GM23248 (cell line): ENCODE results near the gene IRF4. TPM values are rescaled to one million over a fixed set of nuclear protein-coding genes. Genes with fewer than 3 reads are reported as not detected.
A peak's percentile ranks its signal among the peaks of the same experiment; 100 is the strongest.

Experiments
- DNase-seq: peaks from one replicate; pipeline ENCODE4 v3.0.0-alpha.2; 2015
- H2AFZ ChIP-seq: fragments of 200-600 bp; sonication (generic); 2 replicates; pipeline ENCODE4 v1.6.1; 2016; ENCODE audit warnings: antibody characterized with exemption
- H3F3A ChIP-seq: fragments of 200-600 bp; sonication (generic); 2 replicates; pipeline ENCODE4 v1.6.1; 2016; ENCODE audit warnings: mild to moderate bottlenecking, antibody characterized with exemption, mixed run types; ENCODE audit not compliant: insufficient read depth
- H3K27ac ChIP-seq: fragments of 200-600 bp; sonication (generic); 2 replicates; pipeline ENCODE4 v1.5.1; 2016; ENCODE audit warnings: mild to moderate bottlenecking
- H3K27me3 ChIP-seq: fragments of 200-600 bp; sonication (generic); replicated peaks from 2 replicates; pipeline ENCODE4 v1.6.1; 2016; ENCODE audit warnings: mild to moderate bottlenecking; ENCODE audit not compliant: insufficient read depth
- H3K36me3 ChIP-seq: fragments of 200-600 bp; sonication (generic); 2 replicates; pipeline ENCODE4 v1.6.1; 2016; ENCODE audit warnings: low read depth, mild to moderate bottlenecking
- H3K4me1 ChIP-seq: fragments of 200-600 bp; sonication (generic); 2 replicates; pipeline ENCODE4 v1.6.1; 2016; ENCODE audit warnings: mild to moderate bottlenecking; ENCODE audit not compliant: insufficient read depth
- H3K4me2 ChIP-seq: fragments of 200-600 bp; sonication (generic); one replicate; pipeline ENCODE4 v1.6.1; 2016; ENCODE audit warnings: mild to moderate bottlenecking; ENCODE audit not compliant: unreplicated experiment
- H3K4me3 ChIP-seq: fragments of 200-600 bp; sonication (generic); 2 replicates; pipeline ENCODE4 v1.5.1; 2016; ENCODE audit warnings: mild to moderate bottlenecking
- H3K79me2 ChIP-seq: fragments of 200-600 bp; sonication (generic); 2 replicates; pipeline ENCODE4 v1.6.1; 2016; ENCODE audit warnings: mild to moderate bottlenecking; ENCODE audit not compliant: insufficient read depth
- H3K9ac ChIP-seq: fragments of 200-600 bp; sonication (generic); 2 replicates; pipeline ENCODE4 v1.6.1; 2016; ENCODE audit warnings: mild to moderate bottlenecking
- H3K9me2 ChIP-seq: fragments of 200-600 bp; sonication (generic); 2 replicates; pipeline ENCODE4 v1.6.1; 2016; ENCODE audit warnings: mixed run types, mild to moderate bottlenecking, moderate library complexity; ENCODE audit not compliant: insufficient read depth
- H3K9me3 ChIP-seq: fragments of 200-600 bp; sonication (generic); one replicate; pipeline ENCODE4 v1.6.1; 2017; ENCODE audit warnings: low read depth
- H4K20me1 ChIP-seq: fragments of 200-600 bp; sonication (generic); 2 replicates; pipeline ENCODE4 v1.6.0; 2016; ENCODE audit not compliant: insufficient read depth
- EZH2 ChIP-seq: fragments of 200-600 bp; sonication (generic); IDR thresholded peaks from 2 replicates; pipeline ENCODE4 v1.6.1; 2018; ENCODE audit warnings: antibody characterized with exemption, mild to moderate bottlenecking; ENCODE audit not compliant: insufficient read depth, poor library complexity, severe bottlenecking
- EZH2phosphoT487 ChIP-seq: fragments of 200-600 bp; sonication (generic); IDR thresholded peaks from 2 replicates; pipeline ENCODE4 v1.6.1; 2018; ENCODE audit warnings: antibody characterized with exemption, moderate library complexity, mild to moderate bottlenecking, low read depth; ENCODE audit not compliant: insufficient read depth
- WGBS, 2 experiments: methylation state at CpG; one replicate each; pipeline ENCODE4 v1.1.6; 2015 to 2017; ENCODE audit warnings: low lambda C conversion rate in 2 of 2, low coverage in 1 of 2; ENCODE audit errors: missing lambda C conversion rate in 2 of 2; 5-methylcytosine and 5-hydroxymethylcytosine counted together
- in situ Hi-C: fragments of 300-500 bp; cut with MboI; formaldehyde crosslinking; loops from 2 replicates; pipeline ENCODE4 v1.15.0; 2020
- polyA plus RNA-seq: library from polyadenylated mRNA; unstranded; fragments of >200 nt; fragmentation: Nextera tagmentation; extraction: Ambion mirVana; gene quantifications from 2 replicates; pipeline ENCODE4 v1.2.1, GENCODE V29; 2016
- total RNA-seq: library from RNA; depleted of rRNA; stranded (reverse); fragments of >200 nt; shearing (Covaris generic); gene quantifications from 2 replicates; pipeline ENCODE4 v1.2.3, GENCODE V29; 2014

The IRF4 gene
- total and polyA plus RNA-seq, 2 experiments from 2014 or later, result 0.23 TPM; not detected in 1

DNA sequence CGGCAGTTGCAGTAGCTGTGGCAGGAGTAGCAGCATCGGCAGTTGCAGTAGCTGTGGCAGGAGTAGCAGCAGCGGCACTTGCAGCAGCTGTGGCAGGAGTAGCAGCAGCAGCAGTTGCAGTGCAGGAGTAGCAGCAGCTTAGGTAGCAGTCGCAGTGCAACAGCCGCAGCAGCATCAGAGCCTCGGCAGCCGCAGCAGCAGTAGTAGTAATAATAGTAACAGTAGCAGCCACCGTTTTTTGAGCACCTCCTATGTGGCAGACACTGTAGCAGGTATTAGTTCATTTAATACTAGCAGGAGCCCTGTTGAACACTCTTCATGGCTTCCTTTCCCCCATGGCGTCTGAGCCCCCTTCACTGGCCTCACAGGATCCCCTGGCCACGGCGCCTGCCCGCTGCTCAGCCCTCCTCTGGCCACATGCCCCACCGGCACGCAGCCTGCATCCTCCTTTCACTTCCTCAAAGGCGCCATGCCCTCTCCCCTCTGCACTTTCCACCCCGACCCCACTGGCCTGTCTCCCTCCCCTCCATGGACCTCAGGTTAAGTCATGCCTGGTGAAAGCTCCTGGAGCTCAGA lies 19.1 kb upstream of the IRF4 start:
- H3K27me3 ChIP-seq, result peaks cover 34% of the 10 kb centered on the region
- no peak overlapping the region for H3K4me2 ChIP-seq
- no peaks in the 10 kb centered on the region for H3K36me3 ChIP-seq
- H3K27ac ChIP-seq, result no peak overlapping the region
- no peaks in the 10 kb centered on the region for H3F3A ChIP-seq
- TF ChIP-seq EZH2phosphoT487 (no peak), EZH2 (no peak)
- WGBS, 2 experiments, result 35 to 39% methylated on average over 15 to 16 of the region's 16 CpGs
- H2AFZ ChIP-seq, result no peak overlapping the region
- H3K9ac ChIP-seq, result no peak overlapping the region
- no peaks in the 10 kb centered on the region for H3K79me2 ChIP-seq
- H3K9me3 ChIP-seq, result no peaks in the 10 kb centered on the region
- in situ Hi-C loops, result no loop called here
- no peaks in the 10 kb centered on the region for H3K4me1 ChIP-seq
- no peaks in the 10 kb centered on the region for H3K9me2 ChIP-seq
- no peak overlapping the region for H3K4me3 ChIP-seq
- DNase-seq, result no peak
- no peaks in the 10 kb centered on the region for H4K20me1 ChIP-seq

DNA sequence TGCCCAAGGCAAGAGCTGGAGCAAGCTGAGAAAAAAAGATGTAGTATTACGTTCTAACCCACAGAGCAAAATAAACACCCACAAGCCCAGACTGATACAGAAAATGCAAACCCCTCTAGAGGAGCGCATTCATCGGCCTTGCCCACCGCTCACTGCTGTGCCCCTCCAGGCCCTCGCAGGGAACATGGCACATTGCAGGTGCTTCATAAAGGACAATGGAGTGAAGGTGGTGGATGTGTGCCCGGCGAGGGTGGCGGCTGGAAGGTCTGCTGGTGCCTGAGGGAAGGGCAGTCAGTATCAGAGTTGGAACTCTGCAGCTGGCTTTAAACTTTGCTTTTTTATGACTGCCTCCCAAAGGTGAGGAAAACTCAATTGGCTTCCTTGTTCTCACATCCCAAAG lies 18.5 kb upstream of the IRF4 start:
- no peak for DNase-seq
- WGBS, 2 experiments, result 60 to 64% methylated on average over 8 of the region's 8 CpGs
- peaks cover 32% of the 10 kb centered on the region for H3K27me3 ChIP-seq
- H3K9me3 ChIP-seq, result no peaks in the 10 kb centered on the region
- no peaks in the 10 kb centered on the region for H3F3A ChIP-seq
- no peaks in the 10 kb centered on the region for H3K36me3 ChIP-seq
- no peak overlapping the region for H3K4me3 ChIP-seq
- TF ChIP-seq EZH2phosphoT487, result no peak
- no peak for TF ChIP-seq EZH2
- in situ Hi-C loops, result no loop called here
- no peak overlapping the region for H3K4me2 ChIP-seq
- H4K20me1 ChIP-seq, result no peaks in the 10 kb centered on the region
- H3K27ac ChIP-seq, result no peak overlapping the region
- no peaks in the 10 kb centered on the region for H3K4me1 ChIP-seq
- no peak overlapping the region for H3K9ac ChIP-seq
- no peaks in the 10 kb centered on the region for H3K79me2 ChIP-seq
- no peaks in the 10 kb centered on the region for H3K9me2 ChIP-seq
- no peak overlapping the region for H2AFZ ChIP-seq

DNA sequence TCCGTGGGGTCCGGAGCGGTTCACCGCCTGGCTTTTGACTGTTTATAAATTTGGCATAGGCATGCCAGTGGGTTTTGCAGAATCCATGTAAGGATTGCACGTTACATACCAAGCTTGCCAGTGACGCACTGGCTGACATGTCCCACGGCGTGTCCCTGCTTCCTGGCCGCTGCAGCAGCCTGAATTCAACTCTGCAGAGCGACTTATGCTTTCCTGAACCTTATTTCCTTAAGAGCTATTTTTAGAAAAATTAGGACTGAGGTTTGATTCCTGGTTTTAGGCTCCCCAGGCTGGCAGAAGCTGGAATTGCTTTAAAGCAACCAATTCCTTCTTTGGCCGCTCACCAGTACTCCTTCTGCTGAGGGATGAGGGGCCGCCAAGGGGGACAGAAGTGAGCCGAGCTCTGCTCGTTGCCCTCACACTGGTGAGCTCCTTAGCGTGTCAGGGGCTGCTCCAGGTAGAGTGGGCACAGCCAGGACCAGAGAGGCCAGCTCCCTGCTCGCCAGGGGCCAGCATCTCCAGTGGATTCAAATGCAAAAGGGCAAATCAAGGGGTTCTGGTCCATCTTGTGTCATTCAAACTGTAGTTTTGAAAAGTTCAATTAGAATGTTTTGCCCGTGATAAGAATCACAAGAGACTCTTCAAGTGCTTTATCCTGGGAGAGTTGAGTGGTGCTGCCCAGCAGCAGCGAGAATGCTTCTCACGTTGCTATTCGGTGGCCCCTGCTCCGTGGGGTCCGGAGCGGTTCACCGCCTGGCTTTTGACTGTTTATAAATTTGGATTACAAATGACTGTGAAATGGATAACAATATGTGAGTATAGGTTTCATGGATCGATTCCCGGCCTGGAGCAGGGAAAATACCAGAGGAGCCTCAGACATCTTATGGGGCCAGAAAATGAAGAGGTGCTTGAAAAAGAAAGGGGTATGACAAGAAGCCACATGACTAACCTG lies 17.5 kb upstream of the IRF4 start:
- Histone ChIP-seq H3K4me2 (no peak overlapping the region), H3K9ac (no peak overlapping the region), H3K36me3 (no peaks in the 10 kb centered on the region), H2AFZ (no peak overlapping the region), H4K20me1 (no peaks in the 10 kb centered on the region), H3K4me1 (no peaks in the 10 kb centered on the region), H3K79me2 (no peaks in the 10 kb centered on the region), H3K27me3 (peaks cover 25% of the 10 kb centered on the region), H3K9me2 (no peaks in the 10 kb centered on the region), H3K4me3 (no peak overlapping the region), H3F3A (no peaks in the 10 kb centered on the region), H3K9me3 (no peaks in the 10 kb centered on the region), H3K27ac (no peak overlapping the region)
- peak; percentile 28 for DNase-seq
- in situ Hi-C loops, result no loop called here
- 42 to 43% methylated on average over 26 of the region's 26 CpGs for WGBS, 2 experiments
- no peak for TF ChIP-seq EZH2phosphoT487
- TF ChIP-seq EZH2, result no peak

DNA sequence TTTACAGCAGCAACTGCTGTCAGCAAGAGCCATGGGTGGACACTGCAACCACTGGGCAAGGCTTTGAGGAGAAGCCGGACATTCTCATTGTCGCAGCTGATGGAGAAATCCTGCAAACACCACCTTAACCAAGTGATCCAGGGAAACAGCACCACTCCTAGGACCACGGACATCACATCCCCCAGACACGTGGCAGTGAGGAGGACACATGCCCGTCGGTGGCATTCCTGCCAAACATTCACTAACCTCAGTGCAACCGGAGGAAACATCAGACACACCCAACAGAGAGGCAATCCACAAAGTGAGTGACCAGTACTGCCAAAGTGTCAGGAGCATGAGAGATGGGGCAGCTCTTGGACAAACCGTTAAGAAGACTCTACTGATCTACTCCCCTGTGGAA lies 16.6 kb upstream of the IRF4 start:
- H3K9me3 ChIP-seq, result no peaks in the 10 kb centered on the region
- in situ Hi-C loops, result no loop called here
- H3K4me3 ChIP-seq, result no peak overlapping the region
- TF ChIP-seq EZH2 (no peak), EZH2phosphoT487 (no peak)
- no peaks in the 10 kb centered on the region for H4K20me1 ChIP-seq
- H3K4me2 ChIP-seq, result no peak overlapping the region
- WGBS, 2 experiments, result 40 to 48% methylated on average over 8 of the region's 8 CpGs
- no peak for DNase-seq
- H3K9ac ChIP-seq, result no peak overlapping the region
- no peak overlapping the region for H3K27ac ChIP-seq
- no peaks in the 10 kb centered on the region for H3F3A ChIP-seq
- H3K27me3 ChIP-seq, result peaks cover 16% of the 10 kb centered on the region; the same call in 1 of the 2 replicates
- H3K36me3 ChIP-seq, result no peaks in the 10 kb centered on the region
- no peaks in the 10 kb centered on the region for H3K79me2 ChIP-seq
- H3K9me2 ChIP-seq, result no peaks in the 10 kb centered on the region
- H3K4me1 ChIP-seq, result no peaks in the 10 kb centered on the region
- no peak overlapping the region for H2AFZ ChIP-seq
